GM08714 (cell line): ENCODE results near the gene CYP24A1.

Source experiments
- H3K4me3 ChIP-seq: fragments of 200-500 bp; sonication (Bioruptor generic); 2 replicates; pipeline ENCODE4 v1.5.1; 2014; ENCODE audit warnings: mild to moderate bottlenecking, low read length, inconsistent platforms
- ZNF274 ChIP-seq: IDR thresholded peaks from 2 replicates; pipeline ENCODE4 v1.6.1; 2012; ENCODE audit warnings: mild to moderate bottlenecking, low read depth, low read length

Gene CYP24A1

GRCh38 chr20:54118220-54119001, 55.4 kb downstream of the CYP24A1 start:
- H3K4me3 ChIP-seq: no peak overlapping the region
- TF ChIP-seq ZNF274: no peak

DNA sequence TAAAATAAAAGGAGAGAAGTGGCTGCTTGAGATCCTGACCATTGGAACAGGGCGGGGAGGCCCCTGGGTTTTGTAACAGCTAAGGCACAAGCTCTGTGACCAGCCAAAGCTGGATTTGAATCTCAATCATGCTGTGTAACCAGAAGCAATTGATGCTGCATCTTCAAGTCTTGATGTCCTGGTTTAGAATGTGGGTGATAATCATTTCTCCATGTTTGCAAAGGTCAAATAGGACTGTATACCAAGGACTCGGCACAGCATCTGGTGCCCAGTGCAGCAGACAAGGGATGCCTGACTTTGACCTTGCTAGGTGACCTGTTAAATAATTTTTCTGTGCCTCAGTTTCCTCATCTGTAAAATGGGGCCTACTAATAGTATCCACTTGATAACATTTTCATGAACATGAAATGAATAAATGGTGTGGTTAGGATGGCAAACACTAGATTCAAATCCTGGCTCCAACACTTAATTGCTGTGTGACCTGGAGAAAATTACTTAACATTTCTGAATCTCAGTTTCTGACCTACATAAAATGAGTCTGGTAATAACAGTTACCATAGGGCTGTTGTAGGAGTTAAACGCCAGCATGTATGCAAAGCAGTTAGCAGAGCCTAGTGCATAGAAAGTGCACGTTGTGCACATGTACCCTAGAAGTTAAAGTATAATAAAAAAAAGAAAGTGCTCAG, 57.1 kb downstream of the CYP24A1 start:
- no peak for TF ChIP-seq ZNF274
- H3K4me3 ChIP-seq: no peak overlapping the region

DNA sequence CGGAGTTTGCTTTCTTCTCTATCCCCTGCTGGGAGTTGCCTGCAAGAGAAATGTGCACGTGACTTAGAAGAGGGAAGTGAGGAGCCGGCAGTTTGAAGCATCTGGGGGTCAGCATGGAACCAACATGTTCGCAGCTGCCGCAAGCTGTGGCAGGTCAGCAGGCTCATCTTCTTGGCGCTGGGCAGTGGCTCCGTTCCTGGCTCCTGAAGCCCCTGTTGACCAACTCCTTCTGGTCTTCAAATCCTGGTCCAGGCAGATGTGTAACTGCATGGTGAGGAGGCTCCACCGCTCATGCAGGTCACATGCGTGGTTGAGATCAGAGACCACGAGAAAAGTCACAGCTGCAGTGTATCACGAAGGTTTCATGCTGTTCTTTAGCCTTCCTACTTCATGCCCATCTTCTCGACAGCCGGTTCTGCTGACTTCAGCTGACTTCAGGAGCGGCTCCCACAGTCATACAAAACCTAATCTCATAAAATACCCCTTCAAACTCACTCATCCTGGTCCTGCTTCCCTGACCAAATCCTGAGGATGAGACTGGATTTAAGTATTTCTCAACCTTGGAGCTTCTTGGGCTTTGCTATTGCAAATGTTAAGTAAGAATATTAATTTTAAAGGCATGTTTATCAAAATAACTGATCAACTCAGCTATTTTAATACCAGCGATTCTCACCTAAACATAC, 58.5 kb downstream of the CYP24A1 start:
- no peak overlapping the region for H3K4me3 ChIP-seq
- no peak for TF ChIP-seq ZNF274

DNA sequence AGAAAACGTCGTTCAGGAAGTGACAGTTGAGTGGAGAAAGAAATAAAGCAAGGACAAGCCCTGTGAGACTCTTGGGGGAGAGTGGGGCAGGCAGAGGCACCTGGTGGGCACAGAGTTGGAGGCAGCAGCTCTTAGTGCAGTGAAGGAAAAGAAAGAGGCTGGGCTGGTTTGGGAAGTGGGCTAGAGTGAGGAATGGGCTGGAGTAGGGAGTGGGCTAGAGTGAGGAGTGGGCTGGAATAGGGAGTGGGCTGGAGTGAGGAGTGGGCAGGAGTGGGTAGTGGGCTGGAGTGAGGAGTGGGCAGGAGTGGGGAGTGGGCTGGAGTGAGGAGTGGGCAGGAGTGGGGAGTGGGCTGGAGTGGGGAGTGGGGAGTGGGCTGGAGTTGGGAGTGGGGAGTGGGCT, 59.7 kb downstream of the CYP24A1 start:
- H3K4me3 ChIP-seq: no peak overlapping the region
- TF ChIP-seq ZNF274: no peak

DNA sequence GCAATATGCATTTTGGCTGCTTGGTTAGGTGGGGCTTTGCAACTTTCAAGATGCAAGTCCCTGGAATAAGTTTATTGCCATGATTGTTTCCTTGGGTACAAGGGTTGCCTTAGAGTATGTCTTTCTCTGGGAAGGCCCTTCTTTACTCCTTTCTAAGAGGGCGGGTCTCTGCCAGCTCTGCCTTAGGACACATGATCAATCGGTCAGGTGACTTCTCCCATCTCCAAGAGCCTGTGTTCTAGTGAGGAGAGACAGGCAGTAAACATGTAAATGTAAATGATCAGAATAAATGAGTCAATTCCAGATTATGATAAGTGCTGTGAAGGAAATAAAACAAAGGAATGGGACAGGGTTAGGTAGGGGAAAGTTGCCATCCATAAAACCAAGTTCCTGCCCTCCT, 60.2 kb downstream of the CYP24A1 start:
- no peak for TF ChIP-seq ZNF274
- no peak overlapping the region for H3K4me3 ChIP-seq

DNA sequence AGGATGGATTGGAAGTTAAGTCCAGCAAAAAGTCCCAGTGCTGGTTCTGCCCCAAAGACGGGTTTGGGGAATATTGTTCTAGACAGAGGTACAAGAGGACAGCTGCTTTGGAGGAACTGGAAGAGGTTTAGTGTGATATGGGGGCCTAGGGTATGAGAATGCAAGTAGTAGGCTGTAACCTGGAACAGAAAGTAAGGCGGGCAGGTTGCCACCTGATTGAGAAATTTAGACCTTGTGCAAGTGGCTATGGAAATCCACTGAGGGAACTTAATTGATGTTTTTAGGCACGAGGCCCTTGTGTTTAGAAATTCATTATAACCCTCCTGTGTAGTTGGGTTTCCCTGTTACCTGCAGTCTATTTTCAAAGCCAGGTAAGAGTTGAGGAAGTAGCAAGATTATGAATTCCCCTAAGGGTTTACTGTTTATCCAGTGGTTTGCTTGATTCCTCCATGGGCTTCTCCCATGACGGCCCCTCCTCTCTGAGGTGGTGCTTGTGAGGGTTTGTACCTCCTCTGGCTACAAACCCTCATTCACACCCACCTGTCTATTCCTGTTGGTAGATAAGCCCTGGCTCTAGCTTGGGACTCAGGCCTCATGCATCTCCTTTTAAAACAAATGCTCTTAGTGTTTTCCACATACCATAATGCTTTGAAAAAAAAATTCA, 61.4 kb downstream of the CYP24A1 start:
- no peak for TF ChIP-seq ZNF274
- H3K4me3 ChIP-seq: no peak overlapping the region

GRCh38 chr20:54111460-54111859, 62.3 kb downstream of the CYP24A1 start:
- TF ChIP-seq ZNF274: no peak
- H3K4me3 ChIP-seq: no peak overlapping the region

DNA sequence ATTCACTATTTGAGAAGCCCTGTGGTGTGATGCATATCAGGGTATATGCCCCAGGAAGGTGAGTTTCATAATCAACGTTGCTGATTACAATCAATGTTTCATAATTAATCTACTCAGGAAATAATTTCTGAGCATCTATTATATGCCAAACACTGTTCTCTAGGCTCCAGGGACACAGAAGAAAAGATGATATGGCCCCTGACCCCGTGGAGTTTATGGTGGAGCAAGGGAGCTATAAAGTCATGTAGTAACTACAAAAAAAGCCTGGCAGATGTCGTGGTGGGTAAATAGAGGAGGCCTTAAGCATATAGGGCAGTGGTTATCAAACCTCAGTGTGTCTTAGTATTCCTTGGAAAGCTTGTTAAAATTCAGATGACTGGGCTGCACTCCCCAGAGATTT, 63.3 kb downstream of the CYP24A1 start:
- no peak overlapping the region for H3K4me3 ChIP-seq
- no peak for TF ChIP-seq ZNF274

DNA sequence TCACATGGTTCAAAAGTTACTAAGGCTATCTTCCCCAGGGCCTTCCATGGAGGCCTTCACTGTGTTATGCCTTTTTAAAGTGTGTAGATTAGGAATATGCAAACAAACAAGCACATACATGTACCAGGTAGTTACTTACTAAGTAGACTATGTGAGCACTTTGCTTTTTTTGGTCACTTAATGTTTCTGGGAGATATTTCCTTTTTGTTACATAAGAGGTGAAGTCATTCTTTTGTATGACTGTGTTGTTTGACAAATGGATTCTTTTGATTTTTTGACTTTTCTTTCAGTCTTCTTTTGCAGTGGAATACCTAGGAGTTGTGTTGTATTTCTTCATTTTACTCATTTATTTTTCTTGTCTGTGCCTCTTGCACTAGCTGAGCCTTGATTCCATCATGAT, 63.7 kb downstream of the CYP24A1 start:
- no peak for TF ChIP-seq ZNF274
- H3K4me3 ChIP-seq: no peak overlapping the region

DNA sequence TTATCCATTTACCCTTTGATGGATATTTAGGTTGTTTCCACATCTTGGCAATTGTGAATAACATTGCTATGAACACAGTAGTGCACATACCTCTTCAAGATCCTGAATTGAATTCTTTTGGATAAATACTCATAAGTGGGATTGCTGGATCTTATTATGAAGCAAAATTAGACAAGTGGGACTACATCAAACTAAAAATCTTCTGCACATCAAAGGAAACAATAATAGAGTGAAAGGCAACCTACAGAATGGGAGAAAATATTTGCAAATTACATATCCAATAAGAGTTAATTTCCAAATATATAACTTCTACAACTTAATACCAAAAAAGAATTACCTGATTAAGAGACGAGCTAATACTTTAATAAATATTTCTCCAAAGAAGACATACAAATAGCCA, 65.0 kb downstream of the CYP24A1 start:
- TF ChIP-seq ZNF274: no peak
- H3K4me3 ChIP-seq: no peak overlapping the region

DNA sequence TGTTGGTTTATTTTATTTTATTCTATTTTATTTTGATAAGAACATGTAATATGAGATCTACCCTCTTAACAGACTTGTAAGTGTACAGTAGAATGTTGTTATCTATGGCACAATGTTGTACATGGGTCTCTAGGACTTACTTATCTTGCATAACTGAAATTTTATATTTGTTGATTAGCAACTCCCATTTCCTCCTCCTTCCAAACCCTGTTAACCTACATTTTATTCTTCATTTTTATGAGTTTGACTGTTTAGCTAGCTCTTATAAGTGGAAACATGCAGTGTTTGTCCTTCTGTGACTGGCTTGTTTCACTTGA, 65.5 kb downstream of the CYP24A1 start:
- no peak for TF ChIP-seq ZNF274
- H3K4me3 ChIP-seq: no peak overlapping the region

DNA sequence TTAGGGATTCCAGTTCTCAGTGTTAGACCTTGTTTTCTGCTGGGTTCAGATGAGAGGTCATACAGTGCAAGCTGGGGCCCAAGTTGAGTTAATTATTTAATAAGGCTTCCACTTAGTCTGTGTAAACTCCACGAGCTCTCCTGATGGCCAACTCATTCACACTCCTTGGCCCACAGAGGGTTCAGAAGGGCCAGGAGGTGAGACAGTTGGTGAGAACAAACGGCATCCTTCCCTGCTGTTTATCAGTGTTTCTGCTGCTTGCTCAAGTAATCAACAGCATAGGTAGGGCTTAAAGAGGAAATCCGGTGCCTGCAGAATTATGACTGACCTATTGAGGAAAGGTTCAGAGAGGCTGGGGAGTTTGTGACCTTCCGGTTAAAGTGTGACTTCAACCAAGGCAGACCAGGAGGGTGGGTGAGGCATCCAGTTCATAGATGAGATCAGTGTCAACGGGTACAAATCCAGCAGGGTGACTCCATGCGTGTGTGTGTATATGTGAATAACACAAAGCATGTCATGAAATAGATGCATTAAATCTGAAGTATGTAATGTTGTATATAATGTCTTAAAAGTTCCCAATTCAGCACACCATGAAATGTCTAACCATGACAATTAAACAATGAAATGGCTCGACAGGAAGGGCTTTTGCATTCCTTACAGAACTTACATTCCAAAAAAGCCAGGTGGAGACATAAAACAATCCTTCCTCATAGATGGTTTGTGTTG, 66.0 kb downstream of the CYP24A1 start:
- TF ChIP-seq ZNF274: no peak
- H3K4me3 ChIP-seq: no peak overlapping the region

DNA sequence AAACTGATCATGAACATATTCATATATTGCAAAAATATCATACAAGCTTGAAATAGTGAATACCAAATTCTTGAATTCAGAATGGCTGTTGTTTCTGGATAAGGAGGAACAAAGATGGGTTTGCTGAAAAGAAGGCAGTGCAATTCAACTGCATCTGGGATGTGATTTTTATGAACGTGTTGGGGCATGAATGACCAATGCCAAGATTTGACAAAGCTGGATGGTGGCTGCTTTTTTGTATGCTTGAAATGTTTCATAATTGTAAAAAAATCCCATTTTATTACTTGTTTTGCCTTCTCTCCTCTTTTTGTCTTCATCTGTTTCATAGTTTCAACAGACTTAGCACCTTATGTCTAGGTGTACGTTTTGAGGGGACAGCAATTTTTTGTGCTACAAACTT, 66.6 kb downstream of the CYP24A1 start:
- no peak overlapping the region for H3K4me3 ChIP-seq
- no peak for TF ChIP-seq ZNF274

DNA sequence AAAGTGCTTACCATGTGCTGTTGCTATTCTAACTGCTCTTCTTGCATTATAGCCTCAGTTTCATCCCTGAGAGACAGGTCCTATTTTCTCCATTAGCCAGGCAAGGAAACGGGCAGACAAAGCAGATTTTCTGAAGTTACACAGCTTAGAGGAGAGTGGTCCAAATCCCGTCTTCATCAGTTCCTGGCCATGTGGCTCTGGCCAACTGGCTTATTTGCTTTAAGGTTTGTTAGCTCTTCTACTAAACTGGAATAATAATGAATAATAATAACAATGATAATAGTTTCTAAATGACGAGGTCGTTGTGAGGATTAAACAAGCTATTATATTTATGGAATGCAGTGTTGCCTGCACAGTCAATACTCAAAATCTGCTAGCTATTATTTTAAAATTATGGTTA, 67.6 kb downstream of the CYP24A1 start:
- TF ChIP-seq ZNF274: no peak
- H3K4me3 ChIP-seq: no peak overlapping the region
